GM12875 (cell line): Measurements from ENCODE around the gene USP10.

Experiments
- H3K4me3 ChIP-seq: one replicate; pipeline ENCODE4 v1.5.1; 2011; ENCODE audit warnings: low read depth, low read length, control low read depth
- CTCF ChIP-seq: IDR thresholded peaks from 2 replicates; pipeline ENCODE4 v1.5.1; 2011; ENCODE audit warnings: low read depth, mild to moderate bottlenecking, control low read depth, inconsistent platforms, low read length, moderate library complexity, borderline replicate concordance; ENCODE audit not compliant: insufficient read depth

USP10 gene

GRCh38 chr16:84828322-84828721 lies 128.5 kb downstream of the USP10 start:
- TF ChIP-seq CTCF = no peak
- H3K4me3 ChIP-seq = no peak overlapping the region
